ENCODE data around the gene NAA40.
"Not testable (repeated sequence)": the region's sequence is repeated elsewhere in the genome, so short reads cannot be mapped to it uniquely, and the experiment has no call there.

Gene NAA40

GRCh38 chr11:63940786-63941185 lies 2.0 kb downstream of the NAA40 start:
- no peak for DNase-seq

DNA sequence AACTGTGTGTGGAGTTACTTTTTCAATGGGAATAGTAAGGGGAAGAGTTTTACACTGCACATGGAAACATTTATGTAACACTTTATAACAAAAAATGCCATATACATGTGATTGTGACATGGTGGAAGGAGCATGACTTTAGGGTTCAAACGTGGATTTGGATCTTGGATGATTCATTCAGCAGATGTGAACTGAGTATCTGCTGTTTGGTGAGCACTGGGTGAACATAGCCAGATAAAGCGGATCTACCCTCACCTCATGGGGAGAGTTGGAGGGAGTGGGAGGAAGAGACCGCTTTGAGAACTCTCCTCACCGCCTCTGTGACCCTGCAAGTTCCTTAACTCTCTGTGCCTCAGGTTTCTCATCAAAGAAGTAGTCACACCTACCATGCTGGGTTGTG lies 3.1 kb downstream of the NAA40 start:
- no peak for DNase-seq

DNA sequence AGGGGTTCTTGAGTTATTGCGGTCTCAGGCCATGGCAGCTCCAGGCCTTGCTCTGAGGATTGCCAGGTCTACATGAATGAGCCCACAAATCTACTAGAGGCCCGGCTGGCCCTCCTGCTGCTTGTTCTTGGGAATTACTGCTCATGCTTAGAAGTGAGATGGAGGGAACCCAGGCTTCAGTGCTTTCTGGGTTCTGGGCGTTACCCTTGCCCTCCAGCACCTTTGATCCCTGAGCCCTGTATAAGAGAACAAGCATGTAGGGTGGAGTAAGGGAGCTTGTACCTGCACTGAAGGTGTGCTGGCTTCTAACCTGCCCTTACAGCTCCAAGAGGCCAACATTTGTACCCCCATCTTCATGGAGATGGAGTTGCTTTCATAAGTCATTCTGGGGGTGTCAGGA lies 4.0 kb downstream of the NAA40 start:
- no peak for DNase-seq

DNA sequence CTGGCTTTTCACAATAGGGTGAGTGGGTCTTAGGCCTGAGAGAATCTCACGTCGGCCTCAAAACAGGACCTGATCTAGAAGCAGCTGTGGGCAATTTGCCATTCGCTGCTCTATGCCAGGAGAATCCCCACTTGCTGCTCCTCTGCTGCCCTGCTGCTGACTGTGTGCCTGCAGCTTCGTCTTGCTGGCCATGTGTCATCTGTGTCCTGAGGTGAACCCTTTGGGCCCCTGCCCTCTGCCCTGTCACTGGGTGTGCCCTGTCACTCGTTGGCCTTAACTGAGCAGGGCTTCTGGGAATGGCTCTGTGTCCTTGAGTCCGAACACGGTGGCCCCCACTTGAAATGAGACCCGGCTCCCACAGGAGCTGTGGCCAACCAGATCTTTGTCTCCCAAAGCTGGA lies 6.2 kb downstream of the NAA40 start:
- DNase-seq, result no peak

GRCh38 chr11:63945477-63946163 lies 6.8 kb downstream of the NAA40 start:
- peak; percentile 46 to 69 for DNase-seq

- peak; percentile 6 to 49 for DNase-seq
Observed at GRCh38 chr11:63951779-63952536, 13.2 kb downstream of the NAA40 start.

- no peak for DNase-seq
Observed at GRCh38 chr11:63952570-63952969, 13.8 kb downstream of the NAA40 start.

DNA sequence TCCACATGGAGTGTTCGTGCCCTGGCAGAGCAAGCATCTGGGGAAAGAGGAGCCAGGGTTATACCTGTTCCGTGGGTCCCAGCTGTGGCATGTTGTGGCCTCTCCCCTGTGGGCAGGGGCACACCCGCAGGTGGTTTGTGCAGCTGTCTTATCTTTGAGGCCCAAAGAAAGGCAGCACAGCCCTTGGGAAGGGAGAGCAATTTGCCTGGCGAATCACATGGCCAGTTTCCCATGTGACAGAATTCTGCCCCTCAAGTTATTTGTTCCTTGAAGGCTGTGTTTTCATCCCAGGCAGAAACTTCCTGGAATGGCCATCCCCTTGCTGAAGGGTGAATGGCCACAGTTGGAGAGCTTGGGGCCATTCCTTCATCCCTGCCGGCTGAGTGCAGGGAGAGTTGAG lies 19.2 kb downstream of the NAA40 start:
- DNase-seq, result no peak

DNA sequence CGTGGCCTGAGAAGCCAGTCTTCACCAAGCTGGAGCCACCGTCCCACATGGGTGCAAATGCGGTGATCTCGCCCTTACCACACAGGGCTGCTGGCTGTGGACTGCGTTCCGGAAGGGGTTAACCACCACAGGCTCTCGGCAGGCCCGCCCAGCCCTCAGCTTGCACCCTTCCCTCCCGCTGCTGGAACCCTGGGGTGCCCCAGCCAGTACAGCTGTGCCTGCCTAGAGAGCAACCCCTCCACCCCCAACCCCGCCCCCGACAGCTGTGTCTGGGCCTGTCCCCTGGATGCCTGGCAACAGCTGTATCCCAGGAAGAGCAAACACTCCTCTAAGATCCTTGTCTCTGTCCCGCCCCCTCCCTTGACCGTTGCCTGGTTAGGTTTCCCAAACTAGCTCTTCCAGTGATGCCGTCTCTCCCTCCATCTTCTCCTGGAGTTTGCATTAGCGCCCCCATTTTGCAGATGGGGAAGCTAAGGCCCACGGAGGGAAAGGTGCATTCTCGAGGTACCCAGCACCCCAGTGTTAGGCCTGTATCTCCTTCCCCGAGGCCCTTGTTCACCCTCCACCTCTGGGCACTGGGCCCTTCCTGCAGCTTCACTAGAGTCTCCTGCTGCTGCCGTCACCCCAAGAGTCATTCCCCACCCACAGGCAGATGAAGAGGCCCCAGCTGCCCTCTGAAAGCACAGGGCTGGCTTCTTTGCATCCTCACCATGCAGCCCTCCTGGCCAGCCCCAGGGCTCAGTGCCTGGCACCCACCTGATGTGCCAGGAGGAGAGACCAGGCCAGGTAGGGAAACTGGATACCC lies 23.0 kb downstream of the NAA40 start:
- peak; percentile 19 to 49 for DNase-seq

DNA sequence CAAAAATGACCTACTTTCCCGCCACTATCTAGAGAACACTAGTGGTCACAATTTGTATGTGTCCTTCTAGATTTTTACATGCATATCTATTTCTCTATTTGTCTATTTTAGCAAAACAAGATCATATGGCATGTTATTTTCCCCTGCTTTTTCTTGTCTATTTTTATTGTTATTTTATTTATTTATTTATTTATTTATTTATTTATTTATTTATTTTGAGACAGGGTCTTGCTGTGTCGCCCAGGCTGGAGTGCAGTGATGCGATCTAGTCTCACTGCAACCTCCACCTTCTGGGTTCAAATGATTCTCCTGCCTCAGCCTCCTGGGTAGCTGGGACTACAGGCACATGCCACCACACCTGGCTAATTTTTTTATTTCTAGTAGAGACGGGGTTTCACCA lies 25.1 kb downstream of the NAA40 start:
- DNase-seq, result not testable (repeated sequence)

DNA sequence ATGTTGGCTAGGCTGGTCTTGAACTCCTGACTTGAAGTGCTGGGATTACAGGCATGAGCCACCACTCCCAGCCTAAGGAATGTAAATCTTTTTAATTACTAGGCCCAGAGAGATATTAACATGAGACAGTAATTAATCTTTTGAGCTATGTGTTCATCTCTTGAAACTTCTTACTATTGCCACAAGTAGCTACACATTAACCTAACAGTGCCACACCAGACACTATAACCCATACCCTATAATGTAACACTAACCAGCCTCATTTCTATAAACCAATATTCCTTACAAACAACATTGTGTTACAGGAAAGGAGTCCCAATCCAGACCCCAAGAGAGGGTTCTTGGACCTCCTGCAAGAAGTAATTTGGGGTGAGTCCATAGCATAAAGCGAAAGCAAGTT lies 27.6 kb downstream of the NAA40 start:
- no peak for DNase-seq

DNA sequence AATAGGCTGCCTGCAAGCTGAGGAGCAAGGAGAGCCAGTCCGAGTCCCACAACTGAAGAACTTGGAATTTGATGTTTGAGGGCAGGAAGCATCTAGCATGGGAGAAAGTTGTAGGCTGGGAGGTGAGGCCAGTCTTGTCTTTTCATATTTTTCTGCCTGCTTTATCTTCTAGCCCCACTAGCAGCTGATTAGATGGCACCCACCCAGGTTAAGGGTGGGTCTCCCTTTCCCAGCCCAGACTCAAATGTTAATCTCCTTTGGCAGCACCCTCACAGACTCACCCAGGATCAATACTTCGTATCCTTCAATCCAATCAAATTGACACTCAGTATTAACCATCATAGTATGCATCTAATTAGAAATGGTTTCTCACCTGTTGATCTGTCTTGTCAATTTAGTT lies 30.7 kb downstream of the NAA40 start:
- DNase-seq, result no peak

DNA sequence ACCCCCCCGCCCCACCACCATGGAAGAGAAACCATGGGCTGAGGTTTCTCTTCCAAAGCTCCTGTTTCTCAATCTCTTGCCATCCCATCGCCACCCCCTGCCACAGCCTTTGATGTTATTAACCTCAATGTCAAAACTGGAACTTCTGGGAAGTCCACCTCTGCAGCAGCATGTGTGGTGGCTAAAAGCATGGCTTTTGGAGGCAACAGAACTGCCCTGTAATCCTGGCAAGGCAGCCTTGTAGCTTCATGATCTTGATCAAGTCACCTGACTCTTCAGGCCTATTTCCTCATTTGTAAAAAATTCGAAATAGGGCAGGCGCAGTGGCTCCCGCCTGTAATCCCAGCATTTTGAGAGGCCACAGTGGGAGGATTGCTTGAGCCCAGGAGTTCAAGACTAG lies 32.1 kb downstream of the NAA40 start:
- DNase-seq, result no peak

GRCh38 chr11:63973912-63974258 lies 35.1 kb downstream of the NAA40 start:
- DNase-seq, result not testable (repeated sequence)

DNA sequence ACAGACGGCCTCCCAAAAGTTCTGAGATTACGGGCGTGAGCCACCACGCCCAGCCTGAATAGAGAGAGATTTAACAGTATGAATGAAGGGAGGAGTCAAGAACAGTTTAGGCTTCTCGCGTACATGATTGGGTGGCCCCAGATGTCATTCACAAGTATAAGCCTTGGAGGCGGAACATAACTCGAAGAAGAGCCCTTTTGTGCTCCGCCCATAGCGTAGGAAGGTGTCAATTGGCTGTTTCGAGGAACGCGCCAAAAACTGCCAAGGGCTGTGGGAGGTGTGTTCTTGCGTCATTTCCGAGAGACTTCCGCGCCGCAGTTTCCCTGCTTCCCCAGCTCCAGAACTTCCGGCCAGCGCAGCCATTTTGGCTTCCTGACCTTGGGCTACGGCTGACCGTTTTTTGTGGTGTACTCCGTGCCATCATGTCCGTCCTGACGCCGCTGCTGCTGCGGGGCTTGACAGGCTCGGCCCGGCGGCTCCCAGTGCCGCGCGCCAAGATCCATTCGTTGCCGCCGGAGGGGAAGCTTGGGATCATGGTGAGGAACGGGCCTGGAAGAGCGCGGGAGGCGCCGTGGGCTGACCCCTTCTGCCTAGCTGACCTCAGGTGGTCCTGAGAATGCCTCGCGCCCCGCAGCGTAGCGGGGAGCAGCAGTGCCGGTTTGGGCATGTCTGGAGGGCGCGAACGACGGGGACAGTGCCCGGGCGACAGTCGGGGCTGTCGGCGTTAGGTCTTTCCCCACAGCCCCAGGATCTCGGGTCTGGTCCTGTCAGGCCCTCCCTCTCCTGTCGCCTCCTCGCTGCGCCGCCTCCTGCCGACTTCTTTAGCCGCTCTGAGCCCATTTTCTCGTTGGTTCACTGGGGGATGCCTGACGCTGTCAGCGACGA lies 35.7 kb downstream of the NAA40 start, which contains the start of gene COX8A:
Gene COX8A (plus strand): TSS at position 362 of the 885 bp plus-strand sequence. CDS start 61 bp downstream, at position 423.
- peak; percentile 98 to 99 for DNase-seq

DNA sequence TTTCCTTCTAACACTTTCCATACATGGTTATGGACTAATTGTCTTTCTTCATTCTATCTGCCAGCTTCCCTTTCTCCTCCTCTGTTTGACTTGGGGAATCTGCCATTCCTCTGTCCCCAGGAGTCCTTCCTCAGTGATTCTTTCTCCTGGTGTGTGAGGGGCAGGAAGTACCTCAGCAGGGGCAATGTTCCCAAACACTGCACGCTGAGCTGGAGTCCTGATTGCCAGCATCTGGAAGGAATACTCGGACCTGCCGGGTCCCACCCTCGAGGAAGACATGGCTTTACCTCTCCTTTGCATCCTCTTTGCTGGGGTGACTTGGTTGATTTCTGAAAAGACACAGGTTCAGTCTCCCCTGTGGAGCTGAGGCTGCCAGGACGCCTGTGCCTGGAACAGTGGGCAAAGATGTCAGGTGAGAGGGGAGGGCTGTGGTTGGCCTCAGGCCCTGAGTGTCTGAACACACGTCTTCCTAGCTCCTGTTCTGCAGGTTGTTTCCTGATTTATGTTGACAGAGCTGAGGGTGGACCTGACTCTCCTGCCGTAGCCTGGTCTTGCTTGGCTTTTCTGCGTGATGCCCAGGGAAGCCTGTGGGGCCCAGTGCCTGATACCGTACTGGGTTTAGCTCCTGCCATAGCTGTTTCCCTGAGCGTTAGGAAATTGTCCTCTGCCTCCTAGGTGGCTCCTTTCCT lies 39.9 kb downstream of the NAA40 start:
- DNase-seq, result no peak

- DNase-seq, result no peak
Observed at GRCh38 chr11:63979426-63979825, 40.6 kb downstream of the NAA40 start.

- DNase-seq, result peak; percentile 54 to 74
Observed at GRCh38 chr11:63985812-63986155, 47.0 kb downstream of the NAA40 start.

DNA sequence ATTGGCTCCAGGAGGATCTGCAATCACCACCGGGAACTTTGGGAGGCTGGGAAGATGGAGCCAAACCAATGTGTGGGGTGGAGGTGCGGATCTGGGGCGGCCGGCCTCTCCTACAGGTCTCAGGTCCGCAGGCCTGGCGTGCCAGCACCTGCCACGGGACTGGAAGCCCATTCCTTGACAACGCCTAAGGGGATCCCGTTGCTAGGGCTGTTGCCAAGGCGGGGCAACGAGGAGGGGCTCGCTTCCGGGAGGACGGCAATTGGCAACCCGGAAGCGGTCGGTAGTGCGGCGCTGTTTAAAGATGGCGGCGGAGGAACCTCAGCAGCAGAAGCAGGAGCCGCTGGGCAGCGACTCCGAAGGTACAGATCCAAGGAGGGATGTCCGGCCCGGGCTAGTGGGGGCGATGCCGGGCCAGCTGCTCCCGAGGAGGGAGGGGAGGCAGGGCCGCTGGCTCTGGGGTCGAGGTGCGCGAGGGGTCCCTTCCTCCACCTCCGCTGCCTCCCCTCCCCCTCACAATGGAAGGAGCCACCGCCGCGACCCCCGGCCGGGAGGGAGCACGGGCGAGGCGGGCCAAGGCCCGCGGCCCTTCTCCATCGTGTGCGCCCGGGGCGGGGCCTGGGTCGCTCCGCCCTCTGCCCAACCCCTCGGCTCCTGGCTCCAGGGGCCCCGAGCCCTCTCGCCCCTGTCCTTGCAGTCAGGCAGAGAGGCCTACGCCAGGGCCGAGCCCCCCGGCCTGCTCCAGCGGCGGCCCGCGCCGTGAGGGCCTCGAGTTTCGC lies 47.5 kb downstream of the NAA40 start, which contains the start of gene OTUB1:
Gene OTUB1 (plus strand): TSS at position 283 of the 776 bp plus-strand sequence. CDS start 19 bp downstream, at position 302.
- peak; percentile 84 to 87 for DNase-seq

- DNase-seq, result no peak
Observed at GRCh38 chr11:63986932-63987513, 48.2 kb downstream of the NAA40 start.

GRCh38 chr11:63991558-63991957 lies 52.8 kb downstream of the NAA40 start:
- DNase-seq, result no peak

Measured in CD4-positive, alpha-beta T cell treated with Interferon alpha-2 for 1 hour (primary cell).